Panc1 (cell line): ENCODE measurements around the gene SFRP4. TPM values are rescaled to one million over a fixed set of nuclear protein-coding genes. Genes with fewer than 3 reads are reported as not detected.

Experiments used
- ATAC-seq: fragments of 200-7000 bp; cut with Tn5 transposase; 2 replicates; pipeline ENCODE4 v1.9.1; 2020; ENCODE audit warnings: mild to moderate bottlenecking, moderate library complexity
- BruUV-seq: library from RNA; stranded (reverse); fragments of 400-500 nt; replicated peaks from 2 replicates; lab custom pipeline; 2021; lab: Mats Ljungman, UMichigan
- CTCF ChIA-PET: fragments of 300-600 bp; sonication (Branson Sonifier 250); formaldehyde crosslinking; loops from one replicate; lab custom pipeline; 2022; ENCODE audit warnings: antibody characterized with exemption; lab: Charles Lee
- POLR2A ChIA-PET: fragments of 300-600 bp; sonication (Branson Sonifier 250); formaldehyde crosslinking; loops from one replicate; lab custom pipeline; 2022; ENCODE audit warnings: antibody characterized with exemption; lab: Charles Lee
- DNase-seq: peaks from one replicate; pipeline ENCODE4 v3.0.0-alpha.2; 2010; ENCODE audit warnings: low read depth, low spot score
- H3K27ac ChIP-seq: 2 replicates; pipeline ENCODE4 v1.5.1; 2011; ENCODE audit warnings: mild to moderate bottlenecking, low read length, inconsistent platforms
- H3K27me3 ChIP-seq: fragments of 200-500 bp; sonication (Bioruptor generic); 2 replicates; pipeline ENCODE4 v1.6.0; 2014; ENCODE audit warnings: low read length, inconsistent platforms; ENCODE audit not compliant: control insufficient read depth, insufficient read depth
- H3K36me3 ChIP-seq: fragments of 200-500 bp; sonication (Bioruptor generic); 2 replicates; pipeline ENCODE4 v1.5.1; 2014; ENCODE audit warnings: inconsistent platforms, mild to moderate bottlenecking, low read length, moderate library complexity; ENCODE audit not compliant: control insufficient read depth, insufficient read depth
- H3K4me1 ChIP-seq: 2 replicates; pipeline ENCODE4 v1.5.1; 2011; ENCODE audit warnings: inconsistent platforms, mild to moderate bottlenecking, low read length, moderate library complexity; ENCODE audit not compliant: control insufficient read depth, insufficient read depth
- H3K4me3 ChIP-seq, 2 experiments: 2 replicates each; pipeline ENCODE4 v1.5.1; 2011 to 2012; ENCODE audit warnings: low read depth in 2 of 2, low read length in 2 of 2, mild to moderate bottlenecking in 2 of 2, inconsistent platforms in 1 of 2, moderate library complexity in 1 of 2
- H3K9me3 ChIP-seq: fragments of 200-500 bp; sonication (Bioruptor generic); 2 replicates; pipeline ENCODE4 v1.5.1; 2014; ENCODE audit warnings: low read depth, mild to moderate bottlenecking, inconsistent platforms, low read length, moderate library complexity; ENCODE audit not compliant: control insufficient read depth, insufficient read depth
- POLR2AphosphoS5 ChIP-seq: IDR thresholded peaks from 2 replicates; pipeline ENCODE4 v1.6.1; 2012; ENCODE audit warnings: mild to moderate bottlenecking, low read depth, low read length, moderate library complexity
- SIN3A ChIP-seq: IDR thresholded peaks from 2 replicates; pipeline ENCODE4 v1.6.1; 2012; ENCODE audit warnings: low read depth, mild to moderate bottlenecking, low read length, moderate library complexity, borderline replicate concordance; ENCODE audit not compliant: insufficient read depth
- TCF7L2 ChIP-seq: IDR thresholded peaks from 2 replicates; pipeline ENCODE4 v1.6.1; 2011; ENCODE audit warnings: mild to moderate bottlenecking, low read depth, low read length, inconsistent platforms
- in situ Hi-C: cut with HindIII; loops from 2 replicates; pipeline ENCODE4 v1.10.0; 2016; ENCODE audit warnings: low sequenced_read_pairs, low pct_unique_long_range_greater_than_20kb
- intact Hi-C: fragments of 100-400 bp; cut with micrococcal nuclease; formaldehyde crosslinking; loops from one replicate; pipeline ENCODE4 v1.10.0; 2022; ENCODE audit not compliant: unreplicated experiment
- total RNA-seq: library from RNA; stranded (reverse); gene quantifications from one replicate; pipeline ENCODE4 v1.2.1, GENCODE V29; 2021; ENCODE audit not compliant: unreplicated experiment
- TF ChIP-seq, protein P1 (sequence below): fragments of 450-650 bp; IDR thresholded peaks from 2 replicates; pipeline ENCODE4 v1.5.1; 2017; ENCODE audit warnings: mild to moderate bottlenecking
- TF ChIP-seq, protein P2 (sequence below), 2 experiments: IDR thresholded peaks; 2 replicates each; pipeline ENCODE4 v1.6.1; 2011 to 2012; ENCODE audit warnings: low read depth in 2 of 2, control low read depth in 1 of 2, low read length in 1 of 2, mild to moderate bottlenecking in 1 of 2, moderate library complexity in 1 of 2; ENCODE audit not compliant: insufficient read depth in 1 of 2

The SFRP4 gene
- total RNA-seq, 1 experiment from 2014 or later: 0.74 TPM

DNA sequence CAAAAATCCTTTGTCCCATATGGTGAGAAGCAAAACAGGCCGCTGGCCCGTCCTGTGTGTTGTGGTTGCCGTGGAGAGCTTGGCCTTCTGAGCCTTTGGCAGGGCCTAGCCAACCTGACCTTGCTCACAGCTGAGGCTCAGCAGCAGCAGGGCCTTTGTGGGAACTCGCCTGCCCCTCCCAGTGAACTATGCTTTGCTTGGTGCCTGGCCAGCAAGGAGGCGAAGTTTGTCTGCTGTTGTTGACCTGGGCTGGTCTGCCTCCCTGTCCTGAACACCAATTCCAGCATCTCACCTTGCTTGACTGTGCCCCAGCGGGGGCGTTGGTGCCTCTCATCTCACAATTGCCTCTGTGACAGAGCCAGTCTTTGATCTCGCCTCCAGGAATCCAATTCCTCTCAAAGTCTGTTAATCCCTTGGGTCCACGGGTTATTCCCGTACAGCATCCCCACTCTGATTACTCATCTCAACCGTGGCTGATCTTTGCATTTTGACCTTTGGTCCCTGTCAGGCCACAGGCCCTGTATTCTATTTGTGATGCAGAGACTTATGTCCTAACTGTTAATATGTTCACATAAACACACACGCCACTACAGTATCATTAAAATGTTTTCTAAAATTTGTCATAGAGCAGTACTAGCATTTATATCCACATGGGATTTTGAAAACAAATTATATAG lies 26.5 kb upstream of the SFRP4 start:
- TF ChIP-seq POLR2AphosphoS5: no peak
- peak; percentile 94 for TF ChIP-seq TCF7L2
- H3K4me3 ChIP-seq: peak overlapping the region in 1 of 2 experiments; percentile 15; a peak in 1 of 4 replicates
- H3K4me1 ChIP-seq: peaks cover 31% of the 10 kb centered on the region
- ATAC-seq: peak; percentile 87
- in situ Hi-C loops (no loop called here), intact Hi-C loops (no loop called here)
- H3K9me3 ChIP-seq: no peaks in the 10 kb centered on the region
- H3K27ac ChIP-seq: peak overlapping the region; percentile 46
- DNase-seq: peak; percentile 24
- H3K36me3 ChIP-seq: no peaks in the 10 kb centered on the region
- POLR2A ChIA-PET: no interaction called here
- CTCF ChIA-PET: interaction anchor here (1.8 kb wide), 1 partner anchor 27 kb away, joined by 8 read pairs; the partner anchor contains the start of gene SFRP4
- BruUV-seq: no TSS peak
- no peaks in the 10 kb centered on the region for H3K27me3 ChIP-seq

DNA sequence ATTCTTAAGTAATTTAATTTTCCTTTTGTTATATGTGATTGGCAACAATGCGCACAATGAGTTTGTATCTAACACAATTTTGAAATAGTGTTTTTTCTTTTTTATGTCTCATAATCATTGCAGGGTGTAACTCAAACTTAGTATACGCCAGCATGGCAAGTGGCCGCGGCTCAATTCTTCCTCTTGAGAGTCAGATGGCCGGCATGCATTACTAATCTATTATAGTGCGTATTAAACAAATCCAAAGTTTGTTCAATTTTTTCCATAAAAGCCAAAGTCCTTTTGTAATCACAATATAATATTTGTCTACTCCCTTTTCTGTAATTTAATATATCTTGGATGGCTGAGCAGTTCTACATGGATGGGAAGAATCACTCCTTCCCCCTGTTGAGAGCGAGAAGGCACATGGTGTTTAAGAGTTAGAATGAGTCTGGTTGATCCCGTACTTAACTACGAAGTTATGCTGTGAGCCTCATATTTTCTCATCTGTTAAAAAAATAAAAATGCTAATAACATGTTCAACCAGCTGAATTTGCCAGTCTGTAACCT lies 16.5 kb upstream of the SFRP4 start:
- TF ChIP-seq, protein P1, sequence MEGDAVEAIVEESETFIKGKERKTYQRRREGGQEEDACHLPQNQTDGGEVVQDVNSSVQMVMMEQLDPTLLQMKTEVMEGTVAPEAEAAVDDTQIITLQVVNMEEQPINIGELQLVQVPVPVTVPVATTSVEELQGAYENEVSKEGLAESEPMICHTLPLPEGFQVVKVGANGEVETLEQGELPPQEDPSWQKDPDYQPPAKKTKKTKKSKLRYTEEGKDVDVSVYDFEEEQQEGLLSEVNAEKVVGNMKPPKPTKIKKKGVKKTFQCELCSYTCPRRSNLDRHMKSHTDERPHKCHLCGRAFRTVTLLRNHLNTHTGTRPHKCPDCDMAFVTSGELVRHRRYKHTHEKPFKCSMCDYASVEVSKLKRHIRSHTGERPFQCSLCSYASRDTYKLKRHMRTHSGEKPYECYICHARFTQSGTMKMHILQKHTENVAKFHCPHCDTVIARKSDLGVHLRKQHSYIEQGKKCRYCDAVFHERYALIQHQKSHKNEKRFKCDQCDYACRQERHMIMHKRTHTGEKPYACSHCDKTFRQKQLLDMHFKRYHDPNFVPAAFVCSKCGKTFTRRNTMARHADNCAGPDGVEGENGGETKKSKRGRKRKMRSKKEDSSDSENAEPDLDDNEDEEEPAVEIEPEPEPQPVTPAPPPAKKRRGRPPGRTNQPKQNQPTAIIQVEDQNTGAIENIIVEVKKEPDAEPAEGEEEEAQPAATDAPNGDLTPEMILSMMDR: no peak
- TF ChIP-seq SIN3A (no peak), TCF7L2 (no peak), POLR2AphosphoS5 (no peak)
- TF ChIP-seq, protein P2, sequence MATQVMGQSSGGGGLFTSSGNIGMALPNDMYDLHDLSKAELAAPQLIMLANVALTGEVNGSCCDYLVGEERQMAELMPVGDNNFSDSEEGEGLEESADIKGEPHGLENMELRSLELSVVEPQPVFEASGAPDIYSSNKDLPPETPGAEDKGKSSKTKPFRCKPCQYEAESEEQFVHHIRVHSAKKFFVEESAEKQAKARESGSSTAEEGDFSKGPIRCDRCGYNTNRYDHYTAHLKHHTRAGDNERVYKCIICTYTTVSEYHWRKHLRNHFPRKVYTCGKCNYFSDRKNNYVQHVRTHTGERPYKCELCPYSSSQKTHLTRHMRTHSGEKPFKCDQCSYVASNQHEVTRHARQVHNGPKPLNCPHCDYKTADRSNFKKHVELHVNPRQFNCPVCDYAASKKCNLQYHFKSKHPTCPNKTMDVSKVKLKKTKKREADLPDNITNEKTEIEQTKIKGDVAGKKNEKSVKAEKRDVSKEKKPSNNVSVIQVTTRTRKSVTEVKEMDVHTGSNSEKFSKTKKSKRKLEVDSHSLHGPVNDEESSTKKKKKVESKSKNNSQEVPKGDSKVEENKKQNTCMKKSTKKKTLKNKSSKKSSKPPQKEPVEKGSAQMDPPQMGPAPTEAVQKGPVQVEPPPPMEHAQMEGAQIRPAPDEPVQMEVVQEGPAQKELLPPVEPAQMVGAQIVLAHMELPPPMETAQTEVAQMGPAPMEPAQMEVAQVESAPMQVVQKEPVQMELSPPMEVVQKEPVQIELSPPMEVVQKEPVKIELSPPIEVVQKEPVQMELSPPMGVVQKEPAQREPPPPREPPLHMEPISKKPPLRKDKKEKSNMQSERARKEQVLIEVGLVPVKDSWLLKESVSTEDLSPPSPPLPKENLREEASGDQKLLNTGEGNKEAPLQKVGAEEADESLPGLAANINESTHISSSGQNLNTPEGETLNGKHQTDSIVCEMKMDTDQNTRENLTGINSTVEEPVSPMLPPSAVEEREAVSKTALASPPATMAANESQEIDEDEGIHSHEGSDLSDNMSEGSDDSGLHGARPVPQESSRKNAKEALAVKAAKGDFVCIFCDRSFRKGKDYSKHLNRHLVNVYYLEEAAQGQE (IDR thresholded peaks at IDR 0.05; ENCODE audit: insufficient read depth in 1 of 2, low read depth in 2 of 2, low read length in 1 of 2): no peak
- CTCF ChIA-PET: no interaction called here
- 0 out of 2 replicates have a peak, but pooled peaks cover 2% of the 10 kb centered on the region for H3K36me3 ChIP-seq
- no peaks in the 10 kb centered on the region for H3K27me3 ChIP-seq
- in situ Hi-C loops: no loop called here
- H3K4me3 ChIP-seq: no peak overlapping the region
- peaks cover 16% of the 10 kb centered on the region; the same call in 1 of the 2 replicates for H3K9me3 ChIP-seq
- H3K4me1 ChIP-seq: peaks cover 17% of the 10 kb centered on the region
- no peak for DNase-seq
- intact Hi-C loops: no loop called here
- ATAC-seq: no peak
- BruUV-seq: no TSS peak
- POLR2A ChIA-PET: no interaction called here
- H3K27ac ChIP-seq: no peak overlapping the region

DNA sequence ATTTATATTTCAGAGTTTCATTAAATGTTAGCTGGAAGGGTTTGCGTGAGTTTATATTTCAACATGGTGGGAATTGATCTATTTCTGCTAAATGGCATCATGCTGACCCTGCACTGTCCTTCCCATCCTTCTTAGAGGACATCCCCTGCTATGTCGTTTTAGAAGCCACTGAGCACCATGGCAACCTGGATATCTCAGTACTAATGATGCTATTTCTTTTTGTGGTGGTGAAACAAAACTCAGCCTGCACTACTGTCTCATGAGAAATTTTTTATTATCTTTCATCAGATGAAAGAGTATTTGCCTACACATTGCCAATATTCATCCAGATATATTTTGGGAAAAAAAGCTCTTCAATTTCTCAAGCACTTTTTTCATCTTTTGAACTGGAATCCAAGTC lies 15.9 kb upstream of the SFRP4 start:
- Histone ChIP-seq H3K36me3 (0 out of 2 replicates have a peak, but pooled peaks cover 2% of the 10 kb centered on the region), H3K9me3 (peaks cover 16% of the 10 kb centered on the region; the same call in 1 of the 2 replicates), H3K4me3 (no peak overlapping the region), H3K27ac (0 out of 2 replicates have a peak overlapping the region, but pooled peaks have one; percentile 2), H3K4me1 (peaks cover 17% of the 10 kb centered on the region), H3K27me3 (no peaks in the 10 kb centered on the region)
- in situ Hi-C loops (no loop called here), intact Hi-C loops (no loop called here)
- no TSS peak for BruUV-seq
- TF ChIP-seq, protein P1: no peak
- TF ChIP-seq SIN3A: no peak
- TF ChIP-seq, protein P2 (IDR thresholded peaks at IDR 0.05; ENCODE audit: insufficient read depth in 1 of 2, low read depth in 2 of 2, low read length in 1 of 2): no peak
- TF ChIP-seq POLR2AphosphoS5: no peak
- no peak for DNase-seq
- POLR2A ChIA-PET: no interaction called here
- CTCF ChIA-PET: no interaction called here
- no peak for ATAC-seq
